KMS-11 (cell line): Measurements from ENCODE around the gene LSM7.

ENCODE experiments used
- H2AFZ ChIP-seq: fragments of 200-600 bp; sonication (generic); 2 replicates; pipeline ENCODE4 v1.6.1; 2016; ENCODE audit warnings: antibody characterized with exemption, mixed run types, low read depth
- H3K27ac ChIP-seq: fragments of 200-600 bp; sonication (generic); 2 replicates; pipeline ENCODE4 v1.6.1; 2016; ENCODE audit warnings: mild to moderate bottlenecking, mixed run types
- H3K27me3 ChIP-seq: fragments of 200-600 bp; sonication (generic); 2 replicates; pipeline ENCODE4 v1.6.1; 2017; ENCODE audit warnings: mild to moderate bottlenecking, low read depth, mixed run types, moderate library complexity; ENCODE audit not compliant: insufficient read depth
- H3K36me3 ChIP-seq: fragments of 200-600 bp; sonication (generic); 2 replicates; pipeline ENCODE4 v1.6.1; 2017; ENCODE audit warnings: mild to moderate bottlenecking, mixed run types; ENCODE audit not compliant: insufficient read depth
- H3K4me1 ChIP-seq: fragments of 200-600 bp; sonication (generic); 2 replicates; pipeline ENCODE4 v1.6.1; 2016; ENCODE audit warnings: mild to moderate bottlenecking, low read depth, mixed run types; ENCODE audit not compliant: poor library complexity, severe bottlenecking
- H3K4me2 ChIP-seq: fragments of 200-600 bp; sonication (generic); 2 replicates; pipeline ENCODE4 v1.7.0; 2016; ENCODE audit warnings: mild to moderate bottlenecking, mixed run types
- H3K4me3 ChIP-seq: fragments of 200-600 bp; sonication (generic); IDR thresholded peaks from 2 replicates; pipeline ENCODE4 v1.6.1; 2017; ENCODE audit warnings: low read depth, low read length, mixed read lengths; ENCODE audit not compliant: insufficient read depth
- H3K79me2 ChIP-seq: fragments of 200-600 bp; sonication (generic); 2 replicates; pipeline ENCODE4 v1.6.1; 2016; ENCODE audit warnings: low read depth, mixed run types; ENCODE audit not compliant: insufficient read depth
- H3K9ac ChIP-seq: fragments of 200-600 bp; sonication (generic); 2 replicates; pipeline ENCODE4 v1.6.1; 2016; ENCODE audit warnings: mild to moderate bottlenecking, mixed run types
- H4K20me1 ChIP-seq: fragments of 200-600 bp; sonication (generic); 2 replicates; pipeline ENCODE4 v1.6.1; 2016; ENCODE audit warnings: mild to moderate bottlenecking, mixed run types; ENCODE audit not compliant: insufficient read depth
- CTCF ChIP-seq: fragments of 200-600 bp; sonication (generic); conservative IDR thresholded peaks from 2 replicates; pipeline ENCODE4 v1.6.1; 2017; ENCODE audit warnings: low read depth, mild to moderate bottlenecking, antibody characterized with exemption, low read length, moderate library complexity, mixed read lengths

Gene LSM7

GRCh38 chr19:2296141-2296540 is 32.2 kb downstream of the LSM7 start:
- H3K27me3 ChIP-seq = no peaks in the 10 kb centered on the region; the same call in 1 of the 2 replicates
- H3K4me1 ChIP-seq = no peaks in the 10 kb centered on the region
- H4K20me1 ChIP-seq = no peaks in the 10 kb centered on the region
- H3K4me2 ChIP-seq = no peak overlapping the region
- no peak for TF ChIP-seq CTCF
- H3K4me3 ChIP-seq = no peak overlapping the region
- H3K27ac ChIP-seq = no peak overlapping the region
- H2AFZ ChIP-seq = no peak overlapping the region
- H3K36me3 ChIP-seq = no peaks in the 10 kb centered on the region
- no peak overlapping the region for H3K9ac ChIP-seq
- H3K79me2 ChIP-seq = no peaks in the 10 kb centered on the region

GRCh38 chr19:2294687-2295335 is 33.6 kb downstream of the LSM7 start:
- Histone ChIP-seq H3K4me3 (no peak overlapping the region), H3K9ac (no peak overlapping the region), H3K27me3 (no peaks in the 10 kb centered on the region; the same call in 1 of the 2 replicates), H3K79me2 (no peaks in the 10 kb centered on the region), H4K20me1 (no peaks in the 10 kb centered on the region), H2AFZ (no peak overlapping the region), H3K4me1 (no peaks in the 10 kb centered on the region), H3K4me2 (no peak overlapping the region), H3K27ac (no peak overlapping the region), H3K36me3 (no peaks in the 10 kb centered on the region)
- TF ChIP-seq CTCF = no peak

- Histone ChIP-seq H3K27ac (no peak overlapping the region), H3K4me2 (no peak overlapping the region), H3K79me2 (no peaks in the 10 kb centered on the region), H3K36me3 (no peaks in the 10 kb centered on the region), H3K4me1 (peaks cover 7% of the 10 kb centered on the region), H3K27me3 (no peaks in the 10 kb centered on the region; the same call in 1 of the 2 replicates), H2AFZ (no peak overlapping the region), H3K4me3 (no peak overlapping the region), H4K20me1 (no peaks in the 10 kb centered on the region), H3K9ac (no peak overlapping the region)
- TF ChIP-seq CTCF = no peak
Observed at GRCh38 chr19:2291185-2291751, 37.1 kb downstream of the LSM7 start.

- Histone ChIP-seq H3K4me1 (peaks cover 7% of the 10 kb centered on the region), H3K9ac (no peak overlapping the region)
Observed at GRCh38 chr19:2290441-2291184, 37.8 kb downstream of the LSM7 start.

More at GRCh38 chr19:2290441-2291184, 37.8 kb downstream of the LSM7 start:
- Histone ChIP-seq H3K4me2 (no peak overlapping the region; the same call in 1 of the 2 replicates), H3K36me3 (no peaks in the 10 kb centered on the region), H3K27me3 (no peaks in the 10 kb centered on the region; the same call in 1 of the 2 replicates), H3K4me3 (no peak overlapping the region), H3K79me2 (no peaks in the 10 kb centered on the region), H4K20me1 (no peaks in the 10 kb centered on the region), H2AFZ (no peak overlapping the region), H3K27ac (no peak overlapping the region)
- TF ChIP-seq CTCF = no peak
